Esophagus squamous epithelium (tissue), 5 donors: ENCODE measurements around the gene CCDC170. TPM values are rescaled to one million over a fixed set of nuclear protein-coding genes. Genes with fewer than 3 reads are reported as not detected.
A peak's percentile ranks its signal among the peaks of the same experiment; 100 is the strongest.

Experiments
- DNase-seq: peaks from one replicate; lab custom pipeline; 2025; lab: John Stamatoyannopoulos, UW
- H3K27ac ChIP-seq, 4 donors: fragments of 200-600 bp; sonication (generic); one replicate each; pipeline ENCODE4 v1.5.1; 2016 to 2019; ENCODE audit warnings: mild to moderate bottlenecking in 1 of 4
- H3K27me3 ChIP-seq, 4 donors: fragments of 200-600 bp; sonication (generic); 1 replicate in 3 of 4; 2 replicates in 1 of 4; pipeline versions ENCODE4 v1.5.1 to v1.6.0; 2017 to 2021; ENCODE audit warnings: antibody characterized with exemption in 1 of 4
- H3K36me3 ChIP-seq, 3 donors: fragments of 200-600 bp; sonication (generic); one replicate each; pipeline ENCODE4 v1.5.1; 2016 to 2019
- H3K4me1 ChIP-seq, 3 donors: fragments of 200-600 bp; sonication (generic); one replicate each; pipeline ENCODE4 v1.5.1; 2017 to 2019
- H3K4me3 ChIP-seq, 4 donors: fragments of 200-600 bp; sonication (generic); 1 replicate in 3 of 4; 2 replicates in 1 of 4; pipeline ENCODE4 v1.5.1; 2016 to 2019; ENCODE audit warnings: mild to moderate bottlenecking in 2 of 4, moderate library complexity in 1 of 4
- H3K9me3 ChIP-seq, 3 donors: fragments of 200-600 bp; sonication (generic); one replicate each; pipeline ENCODE4 v1.5.1; 2016 to 2019
- CTCF ChIP-seq, 6 experiments: fragments of 450-650 bp in 4 of 6; fragments of 200-600 bp in 2 of 6; sonication (generic) in 2 of 6; IDR thresholded peaks; one replicate each; pipeline ENCODE4 v1.5.1; 2016 to 2019; ENCODE audit warnings: antibody characterized with exemption in 6 of 6, mild to moderate bottlenecking in 4 of 6, moderate library complexity in 4 of 6
- POLR2A ChIP-seq, 4 donors: fragments of 450-650 bp; IDR thresholded peaks; one replicate each; pipeline ENCODE4 v1.6.1; 2017; ENCODE audit warnings: antibody characterized with exemption in 4 of 4, mild to moderate bottlenecking in 4 of 4, moderate library complexity in 3 of 4
- WGBS, 2 donors: methylation state at CpG; one replicate each; pipeline ENCODE4 v1.1.5; 2018; 5-methylcytosine and 5-hydroxymethylcytosine counted together
- intact Hi-C: fragments of 100-400 bp; cut with DNase I; formaldehyde crosslinking; loops from one replicate; pipeline ENCODE4 v1.15.0; 2022
- total RNA-seq, 4 donors: library from RNA; depleted of rRNA; stranded (reverse); fragments of >200 nt; gene quantifications; one replicate each; pipeline ENCODE4 v1.1.0, GENCODE V29; 2016
- donor health status: DM: yes; HTN: yes; CAD: no.

Gene CCDC170
- total RNA-seq, 4 donors from 2014 or later = 0.70 to 3.3 (median 0.95) TPM; not detected in 1

- H3K9me3 ChIP-seq = no peaks in the 10 kb centered on the region
- no peaks in the 10 kb centered on the region for H3K27me3 ChIP-seq
- intact Hi-C loops = no loop called here
- 64 to 69% methylated on average over 2 of the region's 2 CpGs for WGBS, 2 donors
- no peak overlapping the region for H3K4me3 ChIP-seq
- no peak overlapping the region for H3K27ac ChIP-seq
- DNase-seq = no peak
- H3K4me1 ChIP-seq = peaks cover 0 to 3% (median 0%) of the 10 kb centered on the region in 3 donors
- no peaks in the 10 kb centered on the region for H3K36me3 ChIP-seq
- no peak for TF ChIP-seq CTCF (IDR thresholded peaks at IDR 0.05)
Measured at GRCh38 chr6:151663559-151663958, 169.7 kb downstream of the CCDC170 start.

GRCh38 chr6:151664390-151664789, 170.6 kb downstream of the CCDC170 start:
- Histone ChIP-seq H3K4me3 (no peak overlapping the region), H3K27me3 (no peaks in the 10 kb centered on the region), H3K4me1 (peaks cover 0 to 12% (median 0%) of the 10 kb centered on the region in 3 donors), H3K36me3 (no peaks in the 10 kb centered on the region), H3K27ac (no peak overlapping the region), H3K9me3 (no peaks in the 10 kb centered on the region)
- intact Hi-C loops = no loop called here
- 78 to 81% methylated on average over 5 of the region's 5 CpGs for WGBS, 2 donors
- no peak for DNase-seq
- no peak for TF ChIP-seq CTCF (IDR thresholded peaks at IDR 0.05)
- TF ChIP-seq POLR2A (IDR thresholded peaks at IDR 0.05) = no peak

- no peak for TF ChIP-seq POLR2A (IDR thresholded peaks at IDR 0.05)
- no peak for TF ChIP-seq CTCF (IDR thresholded peaks at IDR 0.05)
- Histone ChIP-seq H3K27me3 (no peaks in the 10 kb centered on the region), H3K4me1 (peaks cover 0 to 12% (median 0%) of the 10 kb centered on the region in 3 donors), H3K4me3 (no peak overlapping the region), H3K9me3 (no peaks in the 10 kb centered on the region), H3K36me3 (no peaks in the 10 kb centered on the region), H3K27ac (no peak overlapping the region)
- WGBS, 2 donors = 82% methylated on average over 7 of the region's 7 CpGs
- intact Hi-C loops = no loop called here
- DNase-seq = no peak
Measured at GRCh38 chr6:151665329-151665728, 171.5 kb downstream of the CCDC170 start.

GRCh38 chr6:151666526-151666925, 172.7 kb downstream of the CCDC170 start:
- H3K9me3 ChIP-seq = no peaks in the 10 kb centered on the region
- no peak for TF ChIP-seq CTCF (IDR thresholded peaks at IDR 0.05)
- no peak for TF ChIP-seq POLR2A (IDR thresholded peaks at IDR 0.05)
- WGBS, 2 donors = 24 to 36% methylated on average over 1 to 2 of the region's 2 CpGs
- intact Hi-C loops = no loop called here
- no peak overlapping the region for H3K27ac ChIP-seq
- no peak for DNase-seq
- no peaks in the 10 kb centered on the region for H3K27me3 ChIP-seq
- peaks cover 0 to 12% (median 0%) of the 10 kb centered on the region in 3 donors for H3K4me1 ChIP-seq
- H3K4me3 ChIP-seq = no peak overlapping the region
- no peaks in the 10 kb centered on the region for H3K36me3 ChIP-seq

GRCh38 chr6:151669208-151669560, 175.4 kb downstream of the CCDC170 start:
- intact Hi-C loops = no loop called here
- Histone ChIP-seq H3K4me3 (no peak overlapping the region), H3K4me1 (peaks cover 0 to 12% (median 0%) of the 10 kb centered on the region in 3 donors), H3K9me3 (no peaks in the 10 kb centered on the region), H3K36me3 (no peaks in the 10 kb centered on the region), H3K27ac (peak overlapping the region in 1 of 4 donors; percentile 37), H3K27me3 (no peaks in the 10 kb centered on the region)
- 76 to 89% methylated on average over 3 of the region's 3 CpGs for WGBS, 2 donors
- no peak for DNase-seq
- no peak for TF ChIP-seq POLR2A (IDR thresholded peaks at IDR 0.05)
- TF ChIP-seq CTCF (IDR thresholded peaks at IDR 0.05) = no peak
